GM19372 (cell line): ENCODE measurements around the gene PPOX.

Experiments used
- ATAC-seq: cut with Tn5 transposase; IDR thresholded peaks from one replicate; pipeline ENCODE4 v1.9.1; 2021; ENCODE audit warnings: mild to moderate bottlenecking, low read depth, moderate library complexity; ENCODE audit not compliant: unreplicated experiment

The PPOX gene

DNA sequence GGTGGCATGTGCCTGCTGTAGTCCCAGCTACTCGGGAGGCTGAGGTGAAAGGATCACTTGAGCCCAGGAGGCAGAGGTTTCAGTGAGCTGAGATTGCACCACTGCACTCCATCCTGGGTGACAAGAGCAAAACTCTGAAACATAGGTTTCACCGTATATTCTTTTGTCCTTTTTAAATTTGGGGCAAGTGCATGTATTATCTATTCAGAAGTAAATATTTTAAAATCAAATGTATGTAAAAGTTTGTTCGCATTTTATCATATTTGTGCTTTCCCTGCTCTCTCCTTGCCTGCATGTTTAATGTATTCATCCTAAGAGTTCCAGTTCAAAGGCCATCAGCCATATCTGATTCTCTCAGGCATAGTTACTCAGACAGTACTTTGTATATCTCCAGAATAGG is 20.4 kb upstream of the PPOX start:
- no peak for ATAC-seq

DNA sequence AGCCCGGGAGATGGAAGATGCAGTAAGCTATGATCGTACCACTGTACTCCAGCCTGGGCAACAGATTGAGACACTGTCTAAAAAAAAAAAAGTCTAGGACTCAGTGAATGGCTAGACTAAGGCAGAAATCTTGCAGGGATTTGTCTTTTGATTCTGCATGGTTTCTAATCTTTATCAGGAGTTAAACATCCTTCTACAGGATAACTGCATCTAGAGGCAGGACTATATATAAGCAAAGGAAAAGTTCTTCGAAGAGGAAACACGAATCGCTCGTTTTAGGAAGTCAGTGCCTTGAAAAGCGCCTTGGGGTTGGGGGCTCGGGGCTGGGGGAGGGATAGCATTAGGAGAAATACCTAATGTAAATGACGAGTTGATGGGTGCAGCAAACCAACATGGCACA is 13.1 kb upstream of the PPOX start:
- no peak for ATAC-seq

DNA sequence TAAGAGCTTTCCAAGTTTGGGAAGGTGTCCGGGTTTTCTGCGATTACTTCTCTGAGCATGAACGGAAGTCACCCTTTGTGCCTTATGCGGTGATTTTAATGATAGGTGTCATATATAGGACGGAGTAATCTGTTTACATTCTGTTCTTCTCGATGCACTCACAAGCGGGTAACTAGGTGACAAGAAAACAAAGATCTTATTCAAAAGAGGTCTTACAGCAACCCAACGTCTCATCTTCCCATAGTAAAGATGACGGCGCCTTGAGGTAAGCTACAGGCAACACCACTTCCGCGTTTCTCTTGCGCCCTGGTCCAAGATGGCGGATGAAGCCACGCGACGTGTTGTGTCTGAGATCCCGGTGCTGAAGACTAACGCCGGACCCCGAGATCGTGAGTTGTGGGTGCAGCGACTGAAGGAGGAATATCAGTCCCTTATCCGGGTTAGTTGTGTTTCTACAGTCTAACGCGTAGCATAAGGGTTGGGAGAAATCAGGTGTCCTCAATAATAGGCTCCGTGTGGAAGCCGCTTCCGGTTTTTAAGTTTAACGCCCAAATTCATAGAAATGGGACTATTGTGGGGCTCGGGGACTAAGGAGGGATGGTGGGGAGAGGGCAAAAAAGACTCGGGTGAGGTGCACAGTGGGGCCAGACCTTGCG is 12.4 kb upstream of the PPOX start, which contains the start of gene UFC1:
Gene UFC1, plus strand, starts transcription at position 297 of the 656 bp plus-strand sequence. Its CDS starts 20 bp downstream, at position 317.
- ATAC-seq = peak; percentile 84

DNA sequence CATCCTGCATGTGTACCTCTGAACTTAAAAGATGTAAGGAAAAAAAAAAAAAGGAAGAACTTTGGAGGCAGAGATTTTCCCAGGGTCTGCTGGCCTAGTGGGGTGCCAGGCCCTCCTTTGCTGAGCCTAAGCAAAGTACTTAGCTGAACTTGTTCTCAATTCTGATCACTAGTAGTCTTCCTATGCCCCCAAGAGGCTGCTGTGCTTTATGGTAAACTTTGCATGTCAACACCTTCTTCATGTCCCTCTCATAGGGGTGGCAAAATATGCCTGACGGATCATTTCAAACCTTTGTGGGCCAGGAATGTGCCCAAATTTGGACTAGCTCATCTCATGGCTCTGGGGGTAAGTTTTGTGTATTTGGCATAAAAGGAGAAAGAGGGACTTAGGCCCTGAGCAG is 8.4 kb upstream of the PPOX start:
- ATAC-seq = no peak

DNA sequence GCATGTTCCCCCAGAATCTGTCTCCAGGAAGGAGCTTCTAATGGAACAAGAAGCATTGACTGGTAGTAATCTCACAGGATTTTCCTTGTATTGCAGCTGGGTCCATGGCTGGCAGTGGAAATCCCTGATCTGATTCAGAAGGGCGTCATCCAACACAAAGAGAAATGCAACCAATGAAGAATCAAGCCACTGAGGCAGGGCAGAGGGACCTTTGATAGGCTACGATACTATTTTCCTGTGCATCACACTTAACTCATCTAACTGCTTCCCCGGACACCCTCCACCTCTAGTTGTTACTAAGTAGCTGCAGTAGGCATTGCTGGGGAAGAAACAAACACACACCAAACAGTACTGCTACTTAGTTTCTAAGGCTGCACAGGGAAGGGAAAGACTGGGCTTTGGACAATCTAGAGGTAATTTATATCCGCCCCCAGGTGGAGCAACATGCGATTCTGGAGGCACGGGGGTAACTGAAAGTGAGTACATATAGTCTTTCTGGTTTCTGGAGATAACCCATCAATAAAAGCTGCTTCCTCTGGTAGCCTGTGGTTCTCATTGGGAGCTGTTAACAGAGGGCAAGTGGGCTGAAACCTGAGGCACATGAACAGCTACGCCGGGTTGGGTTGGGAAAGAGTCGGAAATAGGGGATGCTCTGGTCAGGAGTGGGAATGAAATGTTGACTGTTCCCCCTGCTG is 7.8 kb upstream of the PPOX start:
- no peak for ATAC-seq

DNA sequence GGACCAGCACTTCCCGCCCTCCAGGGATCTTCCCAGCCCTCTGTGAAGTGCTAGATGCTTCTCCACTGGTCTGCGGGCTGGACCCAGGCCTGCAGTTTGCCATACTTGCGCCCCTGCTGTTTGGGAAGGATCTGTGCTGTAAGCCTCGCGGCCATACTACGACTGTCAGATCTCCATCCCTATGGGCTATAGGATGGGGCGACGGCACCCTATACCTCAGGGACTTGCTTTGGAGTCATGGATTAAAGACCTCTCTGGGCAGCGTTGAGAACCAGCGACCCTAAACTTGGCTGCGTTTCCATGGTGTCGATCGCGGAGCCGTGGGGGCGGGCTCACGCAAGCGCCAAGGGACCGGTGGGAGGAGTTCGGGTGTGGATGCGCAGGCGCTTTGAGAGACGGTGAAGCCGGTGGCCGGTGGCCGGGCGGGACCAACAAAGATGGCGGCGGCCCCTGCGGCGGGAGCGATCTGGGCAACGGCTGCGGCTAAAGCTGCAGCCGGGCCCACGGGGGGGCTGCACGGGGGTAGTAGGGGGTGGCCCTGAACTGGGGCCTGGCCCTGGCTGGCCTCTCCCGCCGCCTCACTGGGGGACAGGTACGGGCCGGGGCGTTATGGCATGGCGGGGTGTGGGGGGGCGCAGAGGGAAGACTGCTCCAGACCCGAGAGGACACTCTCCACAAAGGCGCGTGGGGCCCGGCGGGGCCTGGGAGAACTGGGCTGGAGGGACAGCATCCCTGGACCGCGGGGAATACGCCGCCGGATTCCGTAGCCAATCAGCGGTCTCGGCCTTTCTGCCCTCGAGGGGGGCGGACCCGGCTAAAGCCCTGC is 6.9 kb upstream of the PPOX start, which contains the start of gene USP21:
Gene USP21, plus strand, starts transcription at position 414 of the 826 bp plus-strand sequence. CDS start 1,141 bp downstream, outside the sequence.
- ATAC-seq = peak; percentile 87

DNA sequence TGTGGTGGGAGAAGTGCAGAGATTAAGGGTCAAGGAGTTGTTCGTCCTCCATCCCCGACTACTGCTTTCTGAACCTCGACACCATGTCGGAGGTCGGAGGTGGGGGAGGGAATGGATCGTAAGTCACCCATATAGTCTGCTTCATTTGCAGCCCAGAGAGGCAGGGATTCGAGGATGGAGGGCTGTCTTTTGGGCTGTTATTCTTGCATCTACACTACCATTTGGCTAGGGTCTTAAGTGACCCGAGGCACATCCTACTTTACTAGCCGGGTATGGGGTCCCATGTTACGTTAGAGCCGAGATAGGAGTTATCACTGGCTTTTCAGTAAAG is 6.3 kb upstream of the PPOX start:
- no peak for ATAC-seq

DNA sequence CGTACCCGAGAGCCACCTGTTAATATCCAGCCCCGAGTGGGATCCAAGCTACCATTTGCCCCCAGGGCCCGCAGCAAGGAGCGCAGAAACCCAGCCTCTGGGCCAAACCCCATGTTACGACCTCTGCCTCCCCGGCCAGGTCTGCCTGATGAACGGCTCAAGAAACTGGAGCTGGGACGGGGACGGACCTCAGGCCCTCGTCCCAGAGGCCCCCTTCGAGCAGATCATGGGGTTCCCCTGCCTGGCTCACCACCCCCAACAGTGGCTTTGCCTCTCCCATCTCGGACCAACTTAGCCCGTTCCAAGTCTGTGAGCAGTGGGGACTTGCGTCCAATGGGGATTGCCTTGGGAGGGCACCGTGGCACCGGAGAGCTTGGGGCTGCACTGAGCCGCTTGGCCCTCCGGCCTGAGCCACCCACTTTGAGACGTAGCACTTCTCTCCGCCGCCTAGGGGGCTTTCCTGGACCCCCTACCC is 5.5 kb upstream of the PPOX start:
- no peak for ATAC-seq

DNA sequence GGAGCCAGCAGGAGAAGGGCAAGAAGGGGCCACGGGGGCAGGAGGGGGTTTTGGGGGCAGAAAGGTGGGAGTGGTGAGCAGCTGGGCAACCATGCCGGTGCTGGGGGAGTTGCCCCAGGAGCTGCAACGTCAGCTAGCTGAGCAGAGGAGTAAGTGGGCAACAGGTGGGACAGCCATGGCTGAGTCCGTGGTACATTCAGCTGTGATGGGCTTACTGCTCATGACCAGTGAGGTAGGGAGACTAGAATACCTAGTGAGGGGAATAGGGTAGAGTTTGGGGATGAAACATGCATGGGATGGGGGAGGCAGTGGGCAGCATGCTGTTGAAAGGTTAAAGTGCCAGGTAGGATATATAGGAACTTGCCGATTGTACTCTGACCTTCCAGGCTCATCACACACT is 4.6 kb upstream of the PPOX start:
- ATAC-seq = no peak

DNA sequence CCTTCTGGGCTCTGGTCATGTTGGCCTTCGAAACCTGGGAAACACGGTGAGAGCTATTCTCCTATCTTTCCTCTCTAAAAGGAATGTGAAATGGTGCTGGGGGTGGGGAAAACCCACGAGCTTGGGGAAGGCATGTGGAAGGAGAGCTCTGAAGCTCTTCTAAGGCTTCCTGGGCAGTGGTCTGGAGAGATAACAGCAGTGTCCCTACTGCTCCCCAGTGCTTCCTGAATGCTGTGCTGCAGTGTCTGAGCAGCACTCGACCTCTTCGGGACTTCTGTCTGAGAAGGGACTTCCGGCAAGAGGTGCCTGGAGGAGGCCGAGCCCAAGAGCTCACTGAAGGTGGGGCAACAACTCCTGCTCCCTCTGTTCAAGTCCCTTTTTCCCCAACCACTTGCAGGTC is 4.2 kb upstream of the PPOX start:
- ATAC-seq = no peak

DNA sequence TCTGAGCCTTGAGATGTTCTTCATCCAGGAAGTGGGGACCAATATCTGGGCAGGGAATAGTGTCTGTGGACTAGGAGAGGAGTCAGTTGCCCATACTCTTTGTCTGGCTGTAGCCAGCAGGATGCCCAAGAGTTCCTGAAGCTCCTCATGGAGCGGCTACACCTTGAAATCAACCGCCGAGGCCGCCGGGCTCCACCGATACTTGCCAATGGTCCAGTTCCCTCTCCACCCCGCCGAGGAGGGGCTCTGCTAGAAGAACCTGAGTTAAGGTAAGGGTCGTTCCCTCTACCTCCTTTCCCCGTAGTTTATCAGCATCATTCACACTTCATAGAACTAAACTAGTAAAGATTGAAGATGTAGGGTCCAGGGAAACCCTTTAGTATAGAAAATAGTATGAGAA is 3.4 kb upstream of the PPOX start:
- ATAC-seq = no peak

DNA sequence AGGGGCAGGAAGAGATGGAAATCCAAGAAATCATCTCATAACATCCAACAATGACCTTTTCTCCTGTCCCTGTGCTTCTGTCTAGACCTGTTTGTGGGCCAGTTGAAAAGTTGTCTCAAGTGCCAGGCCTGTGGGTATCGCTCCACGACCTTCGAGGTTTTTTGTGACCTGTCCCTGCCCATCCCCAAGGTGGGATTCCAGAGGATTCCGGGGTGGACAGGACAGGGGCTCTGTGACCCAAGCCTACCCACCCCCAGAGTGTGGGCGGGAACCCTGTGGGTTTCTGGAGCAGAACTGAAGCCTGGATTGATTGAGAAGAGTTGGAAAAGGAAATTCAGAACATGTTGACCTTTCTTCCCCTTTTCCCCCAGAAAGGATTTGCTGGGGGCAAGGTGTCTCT is 2.4 kb upstream of the PPOX start:
- ATAC-seq = no peak

DNA sequence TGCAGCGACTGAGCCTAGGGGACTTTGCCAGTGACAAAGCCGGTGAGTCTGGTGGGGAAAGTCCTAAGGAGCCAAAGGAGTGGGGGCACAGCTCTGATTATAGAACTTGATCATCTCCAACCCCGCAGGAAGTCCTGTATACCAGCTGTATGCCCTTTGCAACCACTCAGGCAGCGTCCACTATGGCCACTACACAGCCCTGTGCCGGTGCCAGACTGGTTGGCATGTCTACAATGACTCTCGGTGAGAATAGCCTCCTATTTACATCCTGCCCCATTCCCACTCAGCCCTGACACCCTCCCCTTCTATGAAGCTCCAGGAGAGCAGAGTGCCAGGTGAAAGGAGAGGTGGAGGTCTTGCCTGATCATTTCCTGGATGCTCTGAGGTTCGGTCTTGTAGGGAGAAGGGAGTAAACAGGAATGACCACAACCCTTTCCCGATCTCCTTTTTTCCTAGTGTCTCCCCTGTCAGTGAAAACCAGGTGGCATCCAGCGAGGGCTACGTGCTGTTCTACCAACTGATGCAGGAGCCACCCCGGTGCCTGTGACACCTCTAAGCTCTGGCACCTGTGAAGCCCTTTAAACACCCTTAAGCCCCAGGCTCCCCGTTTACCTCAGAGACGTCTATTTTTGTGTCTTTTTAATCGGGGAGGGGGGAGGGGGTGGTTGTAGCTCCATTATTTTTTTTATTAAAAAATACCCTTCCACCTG is 1.2 kb upstream of the PPOX start:
- ATAC-seq = no peak

DNA sequence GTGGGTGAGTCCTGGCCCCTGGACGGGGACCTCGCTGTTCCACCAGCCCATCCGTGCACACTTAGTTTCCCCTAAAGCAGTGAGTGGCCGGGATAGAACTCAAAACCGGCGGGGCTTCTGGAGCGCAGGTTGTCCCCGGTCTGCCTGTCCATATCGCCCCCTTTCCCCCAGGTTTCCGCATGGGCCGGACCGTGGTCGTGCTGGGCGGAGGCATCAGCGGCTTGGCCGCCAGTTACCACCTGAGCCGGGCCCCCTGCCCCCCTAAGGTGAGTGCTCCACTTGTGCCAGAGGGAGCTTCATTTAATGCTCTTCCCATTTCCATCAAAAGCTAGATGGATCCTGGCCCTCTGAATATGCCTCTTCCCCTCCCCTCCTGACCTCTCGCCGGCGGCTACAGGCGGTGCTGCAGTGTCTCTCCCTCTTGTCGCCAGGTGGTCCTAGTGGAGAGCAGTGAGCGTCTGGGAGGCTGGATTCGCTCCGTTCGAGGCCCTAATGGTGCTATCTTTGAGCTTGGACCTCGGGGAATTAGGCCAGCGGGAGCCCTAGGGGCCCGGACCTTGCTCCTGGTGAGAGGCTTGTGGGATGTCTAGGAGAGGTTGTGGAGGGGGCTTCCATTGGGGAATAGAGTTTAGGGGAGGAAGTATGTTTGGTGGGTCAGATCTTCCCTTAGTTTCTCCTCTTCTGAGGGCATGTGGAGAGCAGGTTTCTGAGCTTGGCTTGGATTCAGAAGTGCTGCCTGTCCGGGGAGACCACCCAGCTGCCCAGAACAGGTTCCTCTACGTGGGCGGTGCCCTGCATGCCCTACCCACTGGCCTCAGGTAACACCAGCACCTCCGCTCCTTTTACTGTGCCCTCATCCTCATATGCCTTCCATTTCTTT is 683 bp downstream of the PPOX start:
- ATAC-seq = no peak

DNA sequence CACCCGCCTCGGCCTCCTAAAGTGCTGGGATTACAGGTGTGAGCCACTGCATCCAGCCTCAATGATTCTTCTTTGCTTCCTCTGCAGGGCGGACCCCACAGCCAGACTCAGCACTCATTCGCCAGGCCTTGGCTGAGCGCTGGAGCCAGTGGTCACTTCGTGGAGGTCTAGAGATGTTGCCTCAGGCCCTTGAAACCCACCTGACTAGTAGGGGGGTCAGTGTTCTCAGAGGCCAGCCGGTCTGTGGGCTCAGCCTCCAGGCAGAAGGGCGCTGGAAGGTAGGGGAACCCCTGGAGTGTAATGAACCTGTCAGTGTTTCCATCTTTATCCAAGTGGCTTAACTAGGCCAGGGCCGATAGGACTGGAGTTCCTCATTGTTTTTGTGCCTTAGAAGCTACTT is 2.7 kb downstream of the PPOX start:
- no peak for ATAC-seq

DNA sequence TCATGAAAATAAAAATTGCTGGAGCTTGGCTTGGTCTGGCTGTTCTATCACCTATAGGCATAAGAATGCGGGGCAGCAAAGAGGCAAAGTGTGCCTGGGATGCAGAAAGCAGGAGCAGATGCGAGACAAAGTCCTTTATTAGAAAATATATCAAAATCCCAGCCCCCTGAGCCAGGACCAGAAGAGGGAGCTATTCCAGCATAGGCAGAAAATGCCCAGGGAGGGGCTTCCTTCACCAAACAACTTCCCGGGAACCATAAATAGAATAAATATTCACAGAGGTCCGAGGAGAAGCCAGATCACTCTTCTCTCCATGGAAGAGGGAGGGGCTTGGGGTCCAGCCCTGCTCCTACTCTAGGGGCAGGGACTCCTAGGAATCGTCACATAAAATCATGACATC is 5.0 kb downstream of the PPOX start:
- ATAC-seq = no peak

DNA sequence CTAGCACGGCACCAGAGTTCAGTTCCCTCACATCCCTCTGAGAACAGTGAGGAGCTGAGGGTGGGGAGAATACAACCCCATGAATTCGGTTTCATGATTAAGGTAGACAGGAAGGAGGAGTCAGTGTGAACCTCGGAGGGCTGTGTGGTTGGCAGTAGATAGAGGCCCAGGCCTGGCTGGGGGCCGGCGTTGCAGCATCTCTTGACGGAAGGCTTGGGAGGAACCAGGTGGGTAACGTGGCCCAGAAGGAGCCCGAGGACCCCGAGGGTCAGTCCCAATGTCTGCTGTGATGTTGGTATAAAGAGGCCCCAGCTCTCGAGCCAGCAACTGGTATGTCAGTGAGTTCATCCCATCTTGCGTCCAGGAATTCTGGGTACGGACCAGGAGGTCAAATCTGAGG is 5.5 kb downstream of the PPOX start:
- no peak for ATAC-seq

DNA sequence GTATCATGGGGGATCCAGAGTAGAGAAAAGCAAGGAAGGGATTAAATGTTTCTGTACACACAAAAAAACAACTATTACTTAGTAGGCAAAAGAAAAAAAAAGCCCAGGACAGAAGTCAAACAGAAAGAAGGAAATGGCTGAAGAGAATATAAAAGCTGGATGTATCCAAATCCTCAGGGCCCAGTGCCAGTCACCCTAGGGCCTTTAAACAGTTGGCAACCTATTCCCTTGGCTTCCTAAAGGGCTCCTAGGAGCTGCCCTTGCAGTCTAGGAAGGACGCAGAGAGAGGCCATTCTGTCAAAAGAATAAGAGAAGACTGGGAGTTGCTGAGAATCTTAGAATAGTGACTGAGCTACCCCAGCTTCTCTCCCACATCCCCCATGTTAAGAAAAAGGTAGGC is 6.1 kb downstream of the PPOX start:
- ATAC-seq = no peak

DNA sequence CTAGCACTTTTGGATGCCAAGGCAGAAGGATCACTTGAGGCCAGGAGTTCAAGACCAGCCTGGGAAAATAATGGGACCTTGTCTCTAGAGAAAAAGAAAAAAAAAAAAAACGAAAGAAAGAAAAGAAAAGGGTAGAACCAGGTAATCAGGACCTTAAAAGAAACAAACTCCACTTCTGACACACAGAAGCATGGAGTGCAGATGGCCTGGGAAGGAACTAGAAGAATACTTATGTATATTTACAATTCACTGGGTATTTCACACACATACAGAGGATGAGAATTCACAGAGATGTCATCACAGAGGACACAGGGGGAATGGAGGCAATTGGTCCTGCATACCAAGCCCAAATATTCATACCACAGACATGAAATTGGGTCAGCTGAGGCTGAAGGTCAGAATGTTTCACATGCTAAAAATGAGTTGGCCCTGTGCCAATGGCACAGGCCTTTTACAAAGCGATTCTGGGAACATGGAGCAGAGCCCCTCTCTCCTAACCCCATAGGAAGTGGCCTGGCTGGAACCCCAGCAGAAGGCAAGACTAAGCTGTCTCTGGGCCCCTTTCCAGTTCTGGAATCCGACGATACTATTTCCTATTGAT is 6.7 kb downstream of the PPOX start:
- no peak for ATAC-seq
